HepG2 (cell line): Measurements from ENCODE around the gene USP7. TPM values are rescaled to one million over a fixed set of nuclear protein-coding genes. Genes with fewer than 3 reads are reported as not detected.

Experiments used
- KAT2B ChIP-seq: fragments of 150-350 bp; IDR thresholded peaks from 2 replicates; pipeline ENCODE4 v1.6.1; 2014; ENCODE audit warnings: low read depth, low read length, borderline replicate concordance
- KLF9 ChIP-seq: IDR thresholded peaks from 2 replicates; pipeline ENCODE4 v1.6.1; 2016; ENCODE audit warnings: low read depth
- MLLT10 ChIP-seq: sonication (generic); formaldehyde crosslinking; IDR thresholded peaks from 2 replicates; pipeline ENCODE4 v1.4.0; 2020; ENCODE audit warnings: missing genetic modification reagents
- MXD4 ChIP-seq: IDR thresholded peaks from 2 replicates; pipeline ENCODE4 v1.6.1; 2016; ENCODE audit warnings: mild to moderate bottlenecking, missing biosample characterization, missing genetic modification reagents
- POLR2AphosphoS2 ChIP-seq: IDR thresholded peaks from 2 replicates; pipeline ENCODE4 v1.6.1; 2011; ENCODE audit warnings: low read depth, low read length, improper control_type of control experiment
- SCMH1 ChIP-seq: sonication (generic); formaldehyde crosslinking; IDR thresholded peaks from 2 replicates; pipeline ENCODE4 v1.9.0; 2021; ENCODE audit warnings: missing genetic modification reagents, mild to moderate bottlenecking, borderline replicate concordance
- SIX4 ChIP-seq: sonication (generic); formaldehyde crosslinking; IDR thresholded peaks from 2 replicates; pipeline ENCODE4 v1.4.0; 2020; ENCODE audit warnings: missing genetic modification reagents
- ZBTB7A ChIP-seq: sonication (generic); formaldehyde crosslinking; IDR thresholded peaks from 2 replicates; pipeline ENCODE4 v1.8.0; 2022; ENCODE audit warnings: mild to moderate bottlenecking, missing genetic modification reagents
- ZFP62 ChIP-seq: sonication (generic); formaldehyde crosslinking; IDR thresholded peaks from 2 replicates; pipeline ENCODE4 v1.4.0; 2020; ENCODE audit warnings: missing genetic modification reagents
- ZNF282 ChIP-seq: fragments of 450-650 bp; IDR thresholded peaks from 2 replicates; pipeline ENCODE4 v1.6.1; 2018; ENCODE audit not compliant: partially characterized antibody
- ZNF775 ChIP-seq: sonication (generic); formaldehyde crosslinking; IDR thresholded peaks from 2 replicates; pipeline ENCODE4 v1.4.0; 2020; ENCODE audit warnings: missing genetic modification reagents, mild to moderate bottlenecking, moderate library complexity, borderline replicate concordance
- polyA plus RNA-seq, 8 experiments: library from polyadenylated mRNA; depleted of rRNA in 3 of 8; stranded (reverse) in 7 of 8; unstranded in 1 of 8; fragments of >200 nt; fragmentation: Illumina TruSeq in 4 of 8; extraction: Trizol in 4 of 8; gene quantifications; 2 replicates each; pipeline versions ENCODE4 v1.2.1 to v1.2.3, GENCODE V29; 2011 to 2016; ENCODE audit warnings: low read depth in 4 of 8, missing spikeins in 1 of 8, mixed read lengths in 1 of 8; ENCODE audit not compliant: insufficient read depth in 1 of 8
- total RNA-seq, 5 experiments: library from RNA; depleted of rRNA; stranded (reverse); fragments of >200 nt; fragmentation: Illumina TruSeq; extraction: Trizol; gene quantifications; 2 replicates each; pipeline ENCODE4 v1.2.3, GENCODE V29; 2016; ENCODE audit warnings: low read depth in 1 of 5
- TF ChIP-seq, protein P1 (sequence below): sonication (generic); formaldehyde crosslinking; IDR thresholded peaks from 2 replicates; pipeline ENCODE4 v1.5.1; 2020; ENCODE audit warnings: mild to moderate bottlenecking, missing genetic modification reagents
- TF ChIP-seq, protein P2 (sequence below): IDR thresholded peaks from 2 replicates; pipeline ENCODE4 v1.6.1; 2016; ENCODE audit warnings: control low read depth
- TF ChIP-seq, protein P3 (sequence below): sonication (generic); formaldehyde crosslinking; IDR thresholded peaks from 2 replicates; pipeline ENCODE4 v1.5.0; 2020; ENCODE audit warnings: missing genetic modification reagents
- TF ChIP-seq, protein P4 (sequence below): sonication (generic); formaldehyde crosslinking; IDR thresholded peaks from 2 replicates; pipeline ENCODE4 v1.5.0; 2020; ENCODE audit warnings: missing genetic modification reagents
- TF ChIP-seq, protein P5 (sequence below): sonication (generic); formaldehyde crosslinking; IDR thresholded peaks from 2 replicates; pipeline ENCODE4 v1.4.0; 2020; ENCODE audit warnings: missing genetic modification reagents
- TF ChIP-seq, protein P6 (sequence below): sonication (generic); formaldehyde crosslinking; IDR thresholded peaks from 2 replicates; pipeline ENCODE4 v1.4.0; 2020; ENCODE audit warnings: missing genetic modification reagents, borderline replicate concordance

The USP7 gene
- total and polyA plus RNA-seq, 2 of the 13 experiments (the other 11 are each of a cell fraction or from before 2014, with no cell fraction given) = 52.5 to 173 TPM

DNA sequence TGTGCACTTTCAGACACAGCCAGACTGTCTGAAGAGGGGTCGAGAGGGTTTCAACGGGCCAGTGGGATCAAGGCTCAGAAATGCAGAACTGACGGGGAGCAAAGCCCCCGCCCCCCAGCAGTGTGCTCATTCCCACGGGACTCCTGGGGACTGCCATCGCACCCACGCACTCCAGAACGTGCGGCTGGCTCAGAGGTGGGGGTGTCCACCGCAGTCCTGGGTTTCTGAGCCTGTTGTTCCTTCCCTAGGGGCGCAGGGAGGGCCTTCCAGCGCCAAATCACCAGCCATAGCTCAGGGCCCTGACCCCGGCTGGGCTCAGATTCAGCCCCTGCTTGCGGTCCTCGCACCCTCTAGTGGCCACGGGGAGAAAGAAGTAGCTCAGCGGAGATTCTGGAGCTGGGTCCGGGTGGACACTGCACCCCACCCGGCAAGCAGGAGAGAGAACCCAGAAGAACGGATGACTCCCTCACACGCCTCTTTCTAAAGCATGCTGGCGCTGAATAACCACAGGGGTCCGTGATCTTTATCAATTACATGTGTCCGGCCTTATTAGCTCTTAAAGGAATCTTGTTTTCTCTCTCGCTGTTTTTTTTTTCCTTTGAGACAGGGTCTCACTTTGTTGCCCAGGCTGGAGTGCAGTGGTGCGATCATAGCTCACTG, 45.0 kb upstream of the USP7 start (continued):
- TF ChIP-seq, protein P1, sequence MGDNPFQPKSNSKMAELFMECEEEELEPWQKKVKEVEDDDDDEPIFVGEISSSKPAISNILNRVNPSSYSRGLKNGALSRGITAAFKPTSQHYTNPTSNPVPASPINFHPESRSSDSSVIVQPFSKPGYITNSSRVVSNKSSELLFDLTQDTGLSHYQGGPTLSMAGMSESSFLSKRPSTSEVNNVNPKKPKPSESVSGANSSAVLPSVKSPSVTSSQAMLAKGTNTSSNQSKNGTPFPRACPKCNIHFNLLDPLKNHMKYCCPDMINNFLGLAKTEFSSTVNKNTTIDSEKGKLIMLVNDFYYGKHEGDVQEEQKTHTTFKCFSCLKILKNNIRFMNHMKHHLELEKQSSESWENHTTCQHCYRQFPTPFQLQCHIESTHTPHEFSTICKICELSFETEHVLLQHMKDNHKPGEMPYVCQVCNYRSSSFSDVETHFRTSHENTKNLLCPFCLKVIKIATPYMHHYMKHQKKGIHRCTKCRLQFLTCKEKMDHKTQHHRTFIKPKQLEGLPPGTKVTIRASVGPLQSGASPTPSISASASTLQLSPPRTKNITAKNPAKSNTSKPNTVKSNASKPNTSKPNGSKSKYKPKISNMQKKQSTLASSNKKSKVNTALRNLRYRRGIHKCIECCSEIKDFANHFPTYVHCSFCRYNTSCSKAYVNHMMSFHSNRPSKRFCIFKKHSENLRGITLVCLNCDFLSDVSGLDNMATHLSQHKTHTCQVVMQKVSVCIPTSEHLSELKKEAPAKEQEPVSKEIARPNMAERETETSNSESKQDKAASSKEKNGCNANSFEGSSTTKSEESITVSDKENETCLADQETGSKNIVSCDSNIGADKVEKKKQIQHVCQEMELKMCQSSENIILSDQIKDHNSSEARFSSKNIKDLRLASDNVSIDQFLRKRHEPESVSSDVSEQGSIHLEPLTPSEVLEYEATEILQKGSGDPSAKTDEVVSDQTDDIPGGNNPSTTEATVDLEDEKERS = peak; percentile 95
- no peak for TF ChIP-seq SCMH1 (CRISPR knock-in tag)
- TF ChIP-seq KLF9 = no peak
- no peak for TF ChIP-seq MLLT10 (CRISPR knock-in tag)
- TF ChIP-seq ZNF775 (CRISPR knock-in tag) = no peak
- TF ChIP-seq, protein P2, sequence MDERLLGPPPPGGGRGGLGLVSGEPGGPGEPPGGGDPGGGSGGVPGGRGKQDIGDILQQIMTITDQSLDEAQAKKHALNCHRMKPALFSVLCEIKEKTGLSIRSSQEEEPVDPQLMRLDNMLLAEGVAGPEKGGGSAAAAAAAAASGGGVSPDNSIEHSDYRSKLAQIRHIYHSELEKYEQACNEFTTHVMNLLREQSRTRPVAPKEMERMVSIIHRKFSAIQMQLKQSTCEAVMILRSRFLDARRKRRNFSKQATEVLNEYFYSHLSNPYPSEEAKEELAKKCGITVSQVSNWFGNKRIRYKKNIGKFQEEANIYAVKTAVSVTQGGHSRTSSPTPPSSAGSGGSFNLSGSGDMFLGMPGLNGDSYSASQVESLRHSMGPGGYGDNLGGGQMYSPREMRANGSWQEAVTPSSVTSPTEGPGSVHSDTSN = no peak
- TF ChIP-seq MXD4 (CRISPR knock-in tag) = peak; percentile 60; the same call in 1 of the 2 replicates
- TF ChIP-seq ZNF282 = no peak
- 0 out of 2 replicates have a peak, but pooled peaks have one; percentile 55 for TF ChIP-seq SIX4 (CRISPR knock-in tag)
- TF ChIP-seq, protein P3, sequence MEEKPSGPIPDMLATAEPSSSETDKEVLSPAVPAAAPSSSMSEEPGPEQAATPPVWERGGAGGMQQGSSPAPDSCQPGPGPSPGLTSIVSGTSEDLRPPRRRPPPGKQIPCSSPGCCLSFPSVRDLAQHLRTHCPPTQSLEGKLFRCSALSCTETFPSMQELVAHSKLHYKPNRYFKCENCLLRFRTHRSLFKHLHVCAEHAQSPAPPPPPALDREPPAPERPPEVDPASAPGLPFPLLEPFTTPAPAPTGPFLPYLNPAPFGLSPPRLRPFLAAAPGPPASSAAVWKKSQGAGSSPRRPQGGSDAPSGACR (CRISPR knock-in tag) = peak; percentile 94; the same call in 1 of the 2 replicates
- TF ChIP-seq, protein P4, sequence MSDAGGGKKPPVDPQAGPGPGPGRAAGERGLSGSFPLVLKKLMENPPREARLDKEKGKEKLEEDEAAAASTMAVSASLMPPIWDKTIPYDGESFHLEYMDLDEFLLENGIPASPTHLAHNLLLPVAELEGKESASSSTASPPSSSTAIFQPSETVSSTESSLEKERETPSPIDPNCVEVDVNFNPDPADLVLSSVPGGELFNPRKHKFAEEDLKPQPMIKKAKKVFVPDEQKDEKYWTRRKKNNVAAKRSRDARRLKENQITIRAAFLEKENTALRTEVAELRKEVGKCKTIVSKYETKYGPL = no peak
- TF ChIP-seq, protein P5, sequence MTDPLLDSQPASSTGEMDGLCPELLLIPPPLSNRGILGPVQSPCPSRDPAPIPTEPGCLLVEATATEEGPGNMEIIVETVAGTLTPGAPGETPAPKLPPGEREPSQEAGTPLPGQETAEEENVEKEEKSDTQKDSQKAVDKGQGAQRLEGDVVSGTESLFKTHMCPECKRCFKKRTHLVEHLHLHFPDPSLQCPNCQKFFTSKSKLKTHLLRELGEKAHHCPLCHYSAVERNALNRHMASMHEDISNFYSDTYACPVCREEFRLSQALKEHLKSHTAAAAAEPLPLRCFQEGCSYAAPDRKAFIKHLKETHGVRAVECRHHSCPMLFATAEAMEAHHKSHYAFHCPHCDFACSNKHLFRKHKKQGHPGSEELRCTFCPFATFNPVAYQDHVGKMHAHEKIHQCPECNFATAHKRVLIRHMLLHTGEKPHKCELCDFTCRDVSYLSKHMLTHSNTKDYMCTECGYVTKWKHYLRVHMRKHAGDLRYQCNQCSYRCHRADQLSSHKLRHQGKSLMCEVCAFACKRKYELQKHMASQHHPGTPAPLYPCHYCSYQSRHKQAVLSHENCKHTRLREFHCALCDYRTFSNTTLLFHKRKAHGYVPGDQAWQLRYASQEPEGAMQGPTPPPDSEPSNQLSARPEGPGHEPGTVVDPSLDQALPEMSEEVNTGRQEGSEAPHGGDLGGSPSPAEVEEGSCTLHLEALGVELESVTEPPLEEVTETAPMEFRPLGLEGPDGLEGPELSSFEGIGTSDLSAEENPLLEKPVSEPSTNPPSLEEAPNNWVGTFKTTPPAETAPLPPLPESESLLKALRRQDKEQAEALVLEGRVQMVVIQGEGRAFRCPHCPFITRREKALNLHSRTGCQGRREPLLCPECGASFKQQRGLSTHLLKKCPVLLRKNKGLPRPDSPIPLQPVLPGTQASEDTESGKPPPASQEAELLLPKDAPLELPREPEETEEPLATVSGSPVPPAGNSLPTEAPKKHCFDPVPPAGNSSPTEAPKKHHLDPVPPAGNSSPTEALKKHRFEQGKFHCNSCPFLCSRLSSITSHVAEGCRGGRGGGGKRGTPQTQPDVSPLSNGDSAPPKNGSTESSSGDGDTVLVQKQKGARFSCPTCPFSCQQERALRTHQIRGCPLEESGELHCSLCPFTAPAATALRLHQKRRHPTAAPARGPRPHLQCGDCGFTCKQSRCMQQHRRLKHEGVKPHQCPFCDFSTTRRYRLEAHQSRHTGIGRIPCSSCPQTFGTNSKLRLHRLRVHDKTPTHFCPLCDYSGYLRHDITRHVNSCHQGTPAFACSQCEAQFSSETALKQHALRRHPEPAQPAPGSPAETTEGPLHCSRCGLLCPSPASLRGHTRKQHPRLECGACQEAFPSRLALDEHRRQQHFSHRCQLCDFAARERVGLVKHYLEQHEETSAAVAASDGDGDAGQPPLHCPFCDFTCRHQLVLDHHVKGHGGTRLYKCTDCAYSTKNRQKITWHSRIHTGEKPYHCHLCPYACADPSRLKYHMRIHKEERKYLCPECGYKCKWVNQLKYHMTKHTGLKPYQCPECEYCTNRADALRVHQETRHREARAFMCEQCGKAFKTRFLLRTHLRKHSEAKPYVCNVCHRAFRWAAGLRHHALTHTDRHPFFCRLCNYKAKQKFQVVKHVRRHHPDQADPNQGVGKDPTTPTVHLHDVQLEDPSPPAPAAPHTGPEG (CRISPR knock-in tag) = peak; percentile 91
- no peak for TF ChIP-seq KAT2B
- no peak for TF ChIP-seq ZFP62
- TF ChIP-seq, protein P6, sequence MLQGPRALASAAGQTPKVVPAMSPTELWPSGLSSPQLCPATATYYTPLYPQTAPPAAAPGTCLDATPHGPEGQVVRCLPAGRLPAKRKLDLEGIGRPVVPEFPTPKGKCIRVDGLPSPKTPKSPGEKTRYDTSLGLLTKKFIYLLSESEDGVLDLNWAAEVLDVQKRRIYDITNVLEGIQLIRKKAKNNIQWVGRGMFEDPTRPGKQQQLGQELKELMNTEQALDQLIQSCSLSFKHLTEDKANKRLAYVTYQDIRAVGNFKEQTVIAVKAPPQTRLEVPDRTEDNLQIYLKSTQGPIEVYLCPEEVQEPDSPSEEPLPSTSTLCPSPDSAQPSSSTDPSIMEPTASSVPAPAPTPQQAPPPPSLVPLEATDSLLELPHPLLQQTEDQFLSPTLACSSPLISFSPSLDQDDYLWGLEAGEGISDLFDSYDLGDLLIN (CRISPR knock-in tag) = peak; percentile 53; the same call in 1 of the 2 replicates
- TF ChIP-seq POLR2AphosphoS2 = no peak
- peak; percentile 97 for TF ChIP-seq ZBTB7A (CRISPR knock-in tag)
